ENCODE results near the gene MYBPC3.
"Not testable (repeated sequence)": the region's sequence is repeated elsewhere in the genome, so short reads cannot be mapped to it uniquely, and the experiment has no call there.

MYBPC3 gene

DNA sequence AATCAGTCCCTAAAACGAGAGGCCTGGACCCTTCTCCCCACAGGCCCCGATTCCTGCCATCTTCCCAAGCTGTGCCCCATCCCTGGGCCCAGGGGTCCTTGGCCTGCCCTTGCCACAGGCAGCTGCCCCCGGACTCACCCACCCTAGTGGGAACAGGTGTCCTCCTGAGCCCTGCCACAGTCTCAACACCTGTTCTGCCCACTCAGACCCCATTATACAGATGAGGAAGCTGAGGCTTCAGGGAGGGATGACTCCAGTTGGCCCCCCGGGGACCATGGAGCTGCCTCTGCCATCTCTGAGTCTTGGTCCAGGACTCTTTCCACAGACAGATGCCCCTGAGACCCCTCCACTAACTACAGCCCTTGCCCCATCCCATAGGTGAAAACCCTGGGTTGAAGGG, 15.9 kb downstream of the MYBPC3 start:
- DNase-seq: no peak

DNA sequence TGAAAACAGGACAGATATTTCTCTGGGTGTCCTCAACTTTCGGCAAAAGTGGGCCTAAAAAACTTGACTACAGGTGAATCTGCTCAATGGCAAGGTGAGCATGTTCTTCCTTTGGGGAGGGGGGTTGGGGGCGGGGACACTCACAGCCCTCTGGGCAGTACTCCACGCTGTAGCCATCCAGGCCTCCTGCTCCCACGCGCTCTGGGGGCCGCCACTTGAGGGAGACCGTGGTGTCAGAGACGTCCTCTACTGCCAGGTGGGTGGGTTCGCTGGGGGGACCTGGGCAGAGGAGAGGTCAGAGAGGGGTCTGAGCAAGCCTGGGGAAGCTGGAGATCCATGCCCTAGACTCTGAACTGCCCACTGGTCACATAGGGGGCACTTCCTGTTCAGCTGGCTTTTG, 16.8 kb downstream of the MYBPC3 start:
- DNase-seq: no peak

DNA sequence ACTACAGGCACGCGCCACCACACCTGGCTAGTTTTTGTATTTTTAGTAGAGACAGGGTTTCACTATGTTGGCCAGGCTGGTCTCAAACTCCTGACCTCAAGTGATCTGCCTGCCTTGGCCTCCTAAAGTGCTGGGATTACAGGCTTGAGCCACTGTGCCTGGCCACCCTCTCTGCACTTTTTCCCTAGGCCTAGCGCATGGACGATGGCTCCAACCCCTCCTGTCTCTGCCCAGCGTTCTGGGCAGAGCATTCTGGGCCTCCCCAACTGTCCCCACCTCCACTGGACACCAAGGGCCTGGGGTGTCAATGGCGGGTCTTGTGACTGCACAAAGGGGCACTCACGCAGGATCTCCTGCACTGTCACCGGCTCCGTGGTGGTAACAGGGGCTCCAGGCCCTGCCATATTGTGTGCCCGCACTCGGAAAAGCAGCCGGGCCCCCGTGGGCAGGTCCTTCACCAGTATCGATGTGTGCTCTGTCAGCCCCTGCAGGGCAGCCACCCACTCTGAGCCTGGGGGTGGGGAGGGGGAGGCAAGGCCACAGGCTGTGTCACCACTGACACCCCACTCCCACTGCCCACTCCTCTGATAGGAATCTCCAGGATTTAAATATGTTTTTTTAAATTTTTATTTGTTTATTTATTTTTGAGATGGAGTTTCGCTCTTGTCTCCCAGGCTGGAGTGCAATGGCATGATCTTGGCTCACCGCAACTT, 17.6 kb downstream of the MYBPC3 start:
- not testable (repeated sequence) for DNase-seq

DNA sequence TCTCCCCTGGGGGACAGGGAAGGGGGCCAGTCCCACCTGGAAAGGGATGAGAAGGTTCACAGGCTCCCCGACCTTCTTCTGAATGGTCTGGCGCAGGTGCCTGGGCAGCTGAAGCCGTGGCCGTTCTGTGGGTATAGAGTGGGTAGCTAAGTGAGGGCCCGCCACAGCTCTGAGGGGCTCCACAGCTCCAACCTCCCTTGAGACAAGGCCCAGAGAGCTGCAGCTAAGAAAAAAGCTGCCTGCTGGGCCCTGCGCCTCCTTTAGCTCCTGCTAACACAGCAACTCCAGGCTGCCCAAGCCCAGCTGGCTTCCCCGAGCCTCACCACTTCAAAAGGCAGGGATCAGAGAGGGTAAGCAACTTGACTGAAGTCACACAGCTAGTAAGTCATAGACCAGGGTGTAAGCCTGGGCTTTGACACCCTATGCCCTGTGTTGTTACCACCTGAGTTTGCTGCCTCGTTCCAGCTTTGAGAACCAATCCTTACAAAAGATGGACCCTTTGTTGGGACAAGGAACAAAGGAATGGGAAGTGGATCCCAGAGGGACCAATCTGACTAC, 18.5 kb downstream of the MYBPC3 start:
- no peak for DNase-seq

DNA sequence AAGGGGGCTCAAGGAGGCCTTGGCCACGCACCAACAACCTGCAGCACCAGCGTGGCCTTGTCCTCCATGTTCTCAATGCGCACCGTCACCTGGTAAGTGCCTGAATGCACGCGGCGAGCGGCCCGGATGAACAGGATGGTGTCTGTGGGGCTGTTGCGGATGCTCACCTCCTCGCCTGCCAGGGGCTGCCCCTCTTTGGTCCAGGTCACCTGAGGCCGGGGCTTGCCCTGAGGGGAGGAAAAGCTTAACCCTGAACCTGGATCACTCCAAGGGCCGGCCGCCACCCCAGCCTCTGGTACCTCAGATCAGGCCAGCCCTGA, 19.0 kb downstream of the MYBPC3 start:
- DNase-seq: no peak

DNA sequence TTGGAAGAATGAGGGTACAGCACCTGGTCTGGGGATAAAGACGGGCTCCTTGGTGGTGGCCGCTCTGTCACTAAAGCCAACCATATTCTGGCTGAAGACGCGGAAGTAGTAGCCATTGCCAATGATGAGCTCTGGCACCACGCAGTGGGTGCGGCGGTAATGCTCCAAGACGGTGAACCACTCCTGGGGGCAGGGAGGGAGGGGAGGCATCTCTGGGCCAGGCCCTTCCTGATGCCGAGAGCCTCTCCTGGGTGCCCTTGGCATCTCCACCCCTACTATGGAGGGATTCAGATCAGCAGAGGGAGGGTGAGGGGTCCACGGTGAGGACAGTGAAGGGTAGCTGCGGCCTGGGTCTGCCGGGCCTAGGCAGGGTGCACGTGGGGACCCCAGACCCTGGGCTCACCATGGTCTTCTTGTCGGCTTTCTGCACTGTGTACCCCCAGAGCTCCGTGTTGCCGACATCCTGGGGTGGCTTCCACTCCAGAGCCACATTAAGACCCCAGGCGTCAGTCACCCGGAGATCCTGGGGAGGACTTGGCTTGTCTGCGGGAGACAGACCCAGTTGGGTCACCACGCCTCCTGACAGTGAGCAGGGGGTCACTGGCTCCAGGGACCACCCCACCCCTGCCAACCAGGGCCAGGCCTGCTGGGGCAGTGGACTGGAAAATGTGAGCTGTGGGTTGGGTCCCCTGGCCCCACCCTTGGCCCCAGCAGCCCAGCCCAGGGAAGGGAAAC, 19.5 kb downstream of the MYBPC3 start:
- DNase-seq: no peak

DNA sequence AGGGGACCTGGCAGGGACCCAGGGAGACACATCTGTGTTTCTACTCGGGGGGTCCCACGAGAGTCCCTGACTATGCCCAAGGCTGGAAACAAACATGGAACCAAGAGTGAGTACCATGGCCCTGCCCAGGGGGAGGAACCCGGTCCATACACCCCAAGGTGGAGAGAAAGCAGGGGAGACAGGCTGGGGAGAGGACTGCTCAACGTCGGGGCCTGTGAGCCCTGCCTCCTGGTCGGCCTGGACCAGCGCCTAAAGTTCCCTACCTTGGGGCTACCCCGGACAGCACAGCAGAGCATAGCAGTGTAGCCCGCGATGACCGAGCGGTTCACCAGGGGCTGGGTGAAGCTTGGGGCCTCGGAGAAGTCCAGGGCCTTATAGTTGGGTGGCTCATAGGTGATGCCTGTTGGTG, 20.2 kb downstream of the MYBPC3 start:
- DNase-seq: no peak

DNA sequence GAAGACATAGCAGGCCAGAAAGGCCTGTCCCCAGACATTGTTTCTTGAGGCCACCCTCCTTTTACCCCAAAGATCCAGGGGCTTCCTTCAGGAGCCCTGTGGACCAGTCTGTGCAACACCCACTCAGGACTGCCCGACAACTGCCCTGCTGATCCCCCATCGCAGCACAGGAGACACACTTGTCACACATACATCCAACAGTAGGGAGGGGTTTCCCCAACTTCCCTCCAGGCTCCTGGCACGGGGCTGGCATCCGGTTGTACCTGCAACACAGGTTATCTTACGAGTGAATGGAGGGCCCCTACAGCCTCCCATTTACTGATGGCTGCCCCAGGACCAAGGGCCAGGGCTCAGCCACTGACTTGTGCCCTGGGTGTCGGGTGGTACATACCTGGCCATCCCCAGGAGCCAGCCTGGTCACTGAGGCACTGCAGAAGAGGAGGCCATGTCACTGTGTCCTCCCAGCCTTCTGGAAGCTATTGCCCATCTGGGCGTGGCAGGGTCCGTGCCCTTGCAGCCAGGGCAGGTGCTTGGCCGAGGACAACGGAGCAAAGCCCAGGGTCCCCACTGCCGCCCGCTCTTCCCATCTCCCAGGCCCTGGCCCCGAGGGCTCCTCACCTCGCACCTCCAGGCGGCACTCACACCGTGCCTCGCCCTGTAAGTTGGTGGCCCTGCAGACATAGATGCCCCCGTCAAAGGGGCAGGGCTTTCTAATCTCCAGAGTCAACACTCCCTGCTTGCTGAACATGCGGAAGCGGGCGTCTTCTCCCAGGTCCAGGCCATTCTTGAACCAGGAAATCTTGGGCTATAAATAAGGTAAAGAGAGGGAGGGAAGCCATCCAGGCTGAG, 20.8 kb downstream of the MYBPC3 start:
- no peak for DNase-seq

DNA sequence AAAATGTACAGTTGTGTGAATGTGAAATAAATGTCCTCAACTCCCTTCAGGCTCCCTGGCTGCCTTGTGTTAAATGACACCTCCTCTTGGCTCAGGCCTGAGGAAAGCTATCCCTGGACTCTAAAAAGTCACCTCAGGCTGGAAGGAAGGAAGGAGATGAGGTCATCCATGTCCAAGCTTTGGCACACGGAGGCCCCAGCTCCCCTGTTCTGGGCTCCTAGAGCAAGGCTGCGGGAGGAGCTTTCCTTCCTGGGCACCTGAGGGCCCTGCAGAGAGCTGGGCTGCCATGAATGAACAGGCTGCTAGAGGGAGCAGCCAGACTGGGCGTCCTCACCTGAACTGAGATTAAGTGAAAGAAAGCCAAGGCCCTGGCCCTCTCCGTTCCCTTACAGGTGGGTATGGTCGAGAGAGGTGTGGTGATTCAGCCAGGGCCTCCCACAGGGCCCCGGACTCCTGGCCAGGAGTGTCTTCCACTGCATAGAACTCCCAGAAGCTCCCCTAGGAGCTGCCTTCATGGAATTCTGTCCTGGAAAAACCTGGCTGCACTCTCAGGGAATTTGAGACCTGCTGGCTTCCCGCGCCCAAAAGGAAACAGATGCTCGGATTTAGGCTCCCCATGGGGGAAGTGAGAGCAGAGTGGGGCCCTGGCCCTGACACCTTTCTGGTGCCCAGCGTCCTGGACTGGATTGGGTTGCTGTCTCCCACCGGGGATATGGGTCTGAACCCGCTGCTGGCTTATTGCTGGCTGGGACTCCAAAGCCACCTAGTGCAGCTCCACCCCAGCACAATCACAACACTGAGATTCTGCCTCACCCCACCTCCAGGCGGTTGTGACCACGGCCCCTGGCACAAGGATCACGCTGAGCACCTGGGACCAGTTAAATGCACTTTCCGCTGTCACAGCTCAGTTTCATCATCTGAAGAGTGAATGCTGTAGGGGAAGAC, 22.2 kb downstream of the MYBPC3 start:
- no peak for DNase-seq

DNA sequence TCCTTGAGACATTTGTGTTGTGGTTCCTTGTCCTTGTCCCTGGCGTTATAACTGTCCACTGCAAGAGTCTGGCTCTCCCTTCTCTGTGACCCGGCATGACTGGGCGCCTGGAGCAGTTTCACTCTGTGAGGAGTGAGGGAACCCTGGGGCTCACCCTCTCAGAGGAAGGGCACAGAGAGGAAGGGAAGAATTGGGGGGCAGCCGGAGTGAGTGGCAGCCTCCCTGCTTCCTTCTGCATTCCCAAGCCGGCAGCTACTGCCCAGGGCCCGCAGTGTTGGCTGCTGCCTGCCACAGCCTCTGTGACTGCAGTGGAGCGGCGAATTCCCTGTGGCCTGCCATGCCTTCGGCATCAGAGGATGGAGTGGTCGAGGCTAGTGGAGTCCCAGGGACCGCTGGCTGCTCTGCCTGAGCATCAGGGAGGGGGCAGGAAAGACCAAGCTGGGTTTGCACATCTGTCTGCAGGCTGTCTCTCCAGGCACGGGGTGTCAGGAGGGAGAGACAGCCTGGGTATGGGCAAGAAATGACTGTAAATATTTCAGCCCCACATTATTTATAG, 23.0 kb downstream of the MYBPC3 start:
- no peak for DNase-seq

DNA sequence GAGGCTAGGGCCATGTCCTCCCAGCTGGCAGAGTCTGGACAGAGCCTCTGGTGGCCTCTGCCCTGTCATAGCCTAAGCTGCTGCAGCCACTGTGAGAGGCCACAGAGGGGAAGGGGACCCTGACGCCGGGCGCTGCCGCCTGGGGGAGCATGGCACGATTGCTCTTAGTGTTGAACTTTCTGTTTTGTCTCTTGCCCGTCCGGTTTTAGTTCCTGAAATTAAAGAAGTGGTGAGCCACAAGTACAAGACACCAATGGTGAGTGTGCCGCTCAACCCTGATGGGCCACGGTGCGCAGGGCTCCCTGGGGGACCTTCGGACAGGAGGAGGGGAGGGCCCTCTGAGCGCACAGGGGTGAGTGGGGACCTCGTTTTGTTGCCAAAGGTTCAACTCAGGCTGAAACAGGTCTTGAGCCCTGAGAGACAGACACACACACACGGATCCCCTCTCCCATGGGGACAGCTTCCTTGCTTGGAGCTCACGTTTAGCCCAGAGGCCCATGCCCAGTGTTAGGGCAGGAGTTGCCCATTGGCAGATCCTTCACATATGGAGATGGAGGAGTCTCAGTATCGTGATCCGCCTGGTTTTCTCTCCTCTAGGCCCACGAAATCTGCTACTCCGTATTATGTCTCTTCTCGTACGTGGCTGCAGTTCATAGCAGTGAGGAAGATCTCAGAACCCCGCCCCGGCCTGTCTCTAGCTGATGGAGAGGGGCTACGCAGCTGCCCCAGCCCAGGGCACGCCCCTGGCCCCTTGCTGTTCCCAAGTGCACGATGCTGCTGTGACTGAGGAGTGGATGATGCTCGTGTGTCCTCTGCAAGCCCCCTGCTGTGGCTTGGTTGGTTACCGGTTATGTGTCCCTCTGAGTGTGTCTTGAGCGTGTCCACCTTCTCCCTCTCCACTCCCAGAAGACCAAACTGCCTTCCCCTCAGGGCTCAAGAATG, 23.8 kb downstream of the MYBPC3 start:
- DNase-seq: no peak

DNA sequence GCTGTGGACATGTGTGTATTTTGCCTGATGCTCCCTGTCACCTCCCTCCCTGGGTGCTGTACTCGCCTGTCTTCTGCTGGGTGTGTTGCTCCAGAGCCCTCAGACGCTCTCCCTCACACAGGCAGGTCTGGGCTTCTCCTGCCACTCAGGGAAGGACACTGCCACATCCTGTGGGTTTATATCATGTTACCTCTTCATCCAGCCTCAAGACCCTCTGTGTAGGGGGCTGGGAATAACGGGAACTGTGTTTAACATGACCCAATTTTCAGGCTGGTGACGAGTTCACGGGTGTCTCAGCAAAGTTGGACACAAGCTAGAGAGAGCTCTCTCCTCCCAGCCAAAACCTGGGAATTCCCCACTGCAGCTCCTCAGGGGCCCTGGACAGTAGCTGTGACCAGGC, 24.6 kb downstream of the MYBPC3 start:
- no peak for DNase-seq

DNA sequence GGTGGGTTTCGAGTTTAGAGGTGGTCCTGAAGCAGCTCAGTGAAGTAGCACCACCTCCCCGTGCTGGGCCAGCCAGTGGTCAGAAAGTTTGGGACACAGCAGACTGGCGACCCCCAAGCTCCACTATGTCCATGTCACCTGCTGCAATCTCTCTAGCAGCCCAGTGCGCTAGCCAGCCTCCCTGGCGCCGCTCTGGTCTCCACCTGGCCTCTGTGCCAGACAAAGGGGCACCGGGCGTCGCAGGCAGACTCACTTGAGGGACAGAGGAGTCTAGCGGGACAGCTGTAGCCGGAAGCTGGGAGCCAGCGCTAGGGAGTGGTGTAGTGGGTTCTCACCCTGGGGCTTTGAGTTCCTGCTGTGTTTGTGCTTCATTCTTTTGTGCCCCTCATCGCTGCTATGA, 25.5 kb downstream of the MYBPC3 start:
- no peak for DNase-seq

DNA sequence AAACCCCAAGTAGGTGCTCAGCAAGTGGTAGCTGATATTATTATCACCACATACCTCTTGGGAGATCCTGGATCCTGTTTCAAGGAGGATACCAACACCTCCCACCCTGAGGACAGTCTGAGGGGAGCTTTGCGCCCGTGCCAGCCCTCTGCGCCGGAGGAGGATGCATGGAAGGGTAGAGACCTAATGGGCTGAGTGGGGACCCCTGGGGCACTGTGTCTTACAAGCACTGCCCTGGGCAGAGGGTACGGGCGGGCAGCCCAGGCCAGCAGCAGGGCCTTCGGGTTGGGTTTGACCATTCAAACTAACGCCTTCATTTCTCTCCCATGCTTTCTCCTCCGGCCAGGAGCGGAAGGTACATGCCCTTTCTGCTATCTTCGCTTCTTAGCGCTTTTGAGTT, 26.3 kb downstream of the MYBPC3 start:
- no peak for DNase-seq

DNA sequence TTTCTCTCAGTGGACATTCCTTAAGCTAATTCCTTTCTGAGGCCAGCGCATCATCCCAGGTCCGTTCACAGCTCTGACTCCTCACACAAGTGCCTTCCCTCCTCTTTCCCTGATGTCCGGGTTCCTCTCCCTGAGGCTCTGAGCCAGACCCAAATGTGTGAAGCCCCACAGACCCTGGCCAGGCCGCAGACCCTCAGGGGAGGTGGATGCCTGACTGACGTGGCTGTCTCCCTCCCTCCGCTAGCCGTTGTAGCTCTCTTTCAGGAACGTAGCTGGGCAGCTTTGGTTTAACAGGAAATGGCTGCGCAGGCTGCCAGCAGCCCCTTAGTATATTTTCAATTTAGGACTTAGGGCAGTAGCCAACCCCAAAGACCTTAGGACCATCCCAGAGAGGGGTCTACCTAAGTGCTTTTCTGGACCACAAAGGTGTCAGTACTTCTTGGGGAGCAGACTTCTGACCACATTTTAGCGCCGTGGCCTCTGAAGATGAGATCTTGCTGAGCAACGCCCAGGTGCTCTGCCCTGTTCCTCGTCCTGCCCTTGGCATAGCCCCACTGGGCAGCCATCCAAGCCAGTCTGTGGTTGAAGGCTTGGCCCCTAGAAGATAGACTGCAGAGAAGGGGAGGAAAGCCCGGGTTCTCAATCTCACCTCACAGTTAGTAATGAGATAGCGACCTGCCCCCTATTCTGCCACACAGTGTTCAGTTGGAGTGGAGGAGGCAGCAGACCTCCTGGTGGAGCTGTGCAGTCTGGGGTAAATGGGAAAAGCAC, 27.0 kb downstream of the MYBPC3 start:
- DNase-seq: no peak

DNA sequence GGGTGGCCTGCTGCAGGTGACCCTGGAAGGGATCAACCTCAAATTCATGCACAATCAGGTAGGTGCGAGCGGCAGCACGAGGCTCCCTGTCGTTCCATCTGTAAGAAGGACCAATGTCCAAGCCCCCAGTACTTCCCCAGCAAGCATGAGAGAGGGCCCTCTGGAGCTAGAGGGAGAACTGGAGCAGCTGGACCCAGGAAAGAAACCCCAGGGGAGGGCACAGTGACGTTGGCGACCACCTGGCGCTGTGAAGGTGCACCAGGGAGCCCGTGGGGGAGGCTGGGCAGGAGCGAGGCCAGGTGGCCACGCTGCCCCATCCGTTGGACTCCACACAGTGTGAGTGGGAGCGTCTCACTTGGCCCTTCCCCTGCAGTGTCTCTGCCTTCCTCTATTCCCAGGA, 28.0 kb downstream of the MYBPC3 start:
- DNase-seq: no peak

DNA sequence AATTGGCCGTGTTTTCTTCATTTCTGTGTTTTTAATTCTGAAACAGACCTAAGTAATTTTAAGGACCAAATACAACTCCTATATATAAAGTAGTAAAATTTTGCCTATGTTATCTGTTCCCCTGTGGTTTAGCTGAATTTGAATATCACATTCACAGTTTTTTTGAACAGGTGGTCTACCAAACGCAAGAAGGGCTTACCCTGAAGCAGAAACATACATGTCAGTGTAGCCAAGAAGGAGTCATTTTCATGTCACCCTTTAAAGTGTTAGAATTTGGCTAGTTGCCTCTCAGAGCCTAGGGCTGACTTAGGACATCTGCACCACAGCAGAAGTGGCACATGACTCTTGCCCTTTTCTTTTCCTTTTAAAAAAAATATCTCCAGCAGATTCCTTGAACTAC, 34.3 kb downstream of the MYBPC3 start:
- DNase-seq: no peak

DNA sequence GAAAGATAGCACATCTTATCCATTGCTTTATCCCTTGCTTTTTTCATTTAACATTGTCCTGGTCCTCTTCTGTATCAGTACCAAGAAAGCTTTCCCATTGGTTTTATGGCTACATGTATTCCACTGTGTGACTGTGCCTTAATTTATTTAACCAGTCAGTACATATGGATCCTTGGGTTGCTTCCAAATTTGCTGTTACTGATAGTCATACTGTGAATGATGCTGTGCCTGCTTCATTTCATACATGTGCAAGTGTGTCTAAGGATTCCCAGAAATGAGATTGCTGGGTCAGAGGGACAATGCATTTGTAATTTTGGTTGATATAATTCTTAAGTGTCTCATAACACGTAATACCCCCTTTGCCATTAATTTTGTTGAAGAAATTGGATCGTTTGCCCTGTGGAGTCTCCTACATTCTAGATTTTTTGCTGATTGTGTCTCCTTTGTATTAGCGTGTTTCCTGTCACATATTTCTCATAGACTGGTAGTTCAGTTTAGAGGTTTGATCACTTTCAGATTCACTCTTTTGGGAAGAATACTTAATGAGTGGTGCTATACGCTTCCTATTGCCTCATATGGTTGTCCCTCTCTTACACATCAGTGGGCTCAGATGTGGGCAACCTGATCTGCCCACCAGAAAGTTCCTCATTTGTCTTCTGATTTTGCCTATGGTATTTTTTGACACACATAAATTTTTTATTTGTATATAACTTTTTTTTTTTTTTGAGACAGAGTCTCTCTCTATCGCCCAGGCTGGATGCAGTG, 35.3 kb downstream of the MYBPC3 start:
- DNase-seq: no peak

DNA sequence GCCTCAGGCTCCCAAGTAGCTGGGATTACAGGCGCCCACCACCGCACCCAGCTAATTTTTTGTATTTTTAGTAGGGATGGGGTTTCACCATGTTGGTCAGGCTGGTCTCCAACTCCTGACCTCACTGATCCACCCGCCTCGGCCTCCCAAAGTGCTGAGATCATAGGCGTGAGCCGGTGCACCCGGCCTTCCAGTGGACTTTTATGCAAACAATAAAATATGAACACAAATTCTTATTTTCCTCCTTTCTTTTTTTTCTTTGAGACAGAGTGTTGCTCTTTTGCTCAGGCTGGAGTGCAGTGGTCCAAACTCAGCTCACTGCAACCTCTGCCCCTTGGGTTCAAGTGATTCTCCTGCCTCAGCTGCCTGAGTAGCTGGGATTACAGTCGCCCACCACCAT, 36.0 kb downstream of the MYBPC3 start:
- DNase-seq: not testable (repeated sequence)
